HG02678 (cell line): Measurements from ENCODE around the gene ALAD.
"Not testable (repeated sequence)": the region's sequence is repeated elsewhere in the genome, so short reads cannot be mapped to it uniquely, and the experiment has no call there.

Experiments
- ATAC-seq: cut with Tn5 transposase; IDR thresholded peaks from one replicate; pipeline ENCODE4 v1.9.1; 2021; ENCODE audit warnings: mild to moderate bottlenecking, moderate library complexity; ENCODE audit not compliant: unreplicated experiment

The ALAD gene

GRCh38 chr9:113401027-113401792 is at the start of gene ALAD:
Gene ALAD, minus strand, starts transcription at chr9:113401284. Its CDS starts 7,725 bp downstream, at chr9:113393559.
- peak; percentile 99 for ATAC-seq

- ATAC-seq, result no peak
Measured at GRCh38 chr9:113449376-113449775, 48.3 kb upstream of the ALAD start.

GRCh38 chr9:113446323-113446740 is 45.2 kb upstream of the ALAD start:
- no peak for ATAC-seq

- ATAC-seq, result no peak
Measured at GRCh38 chr9:113444736-113445135, 43.7 kb upstream of the ALAD start.

GRCh38 chr9:113437716-113438115 is 36.6 kb upstream of the ALAD start:
- not testable (repeated sequence) for ATAC-seq

GRCh38 chr9:113436728-113437515 is 35.8 kb upstream of the ALAD start:
- ATAC-seq, result no peak

- ATAC-seq, result no peak
Measured at GRCh38 chr9:113431191-113431590, 30.1 kb upstream of the ALAD start.

- ATAC-seq, result no peak
Measured at GRCh38 chr9:113428062-113428615, 27.1 kb upstream of the ALAD start.

GRCh38 chr9:113427629-113428028 is 26.5 kb upstream of the ALAD start:
- no peak for ATAC-seq

GRCh38 chr9:113426701-113427100 is 25.6 kb upstream of the ALAD start:
- no peak for ATAC-seq

- ATAC-seq, result no peak
Measured at GRCh38 chr9:113425072-113425471, 24.0 kb upstream of the ALAD start.

- ATAC-seq, result no peak
Measured at GRCh38 chr9:113421726-113422125, 20.6 kb upstream of the ALAD start.

GRCh38 chr9:113417370-113417769 is 16.3 kb upstream of the ALAD start:
- no peak for ATAC-seq

GRCh38 chr9:113416149-113416721 is 15.2 kb upstream of the ALAD start:
- peak; percentile 99 for ATAC-seq

- ATAC-seq, result peak; percentile 92
Measured at GRCh38 chr9:113410207-113410864, 9.3 kb upstream of the ALAD start, which contains the start of the genes C9orf43 and POLE3. Gene C9orf43, plus strand, starts transcription at chr9:113410747. Its CDS starts 2,747 bp downstream, at chr9:113413494. Gene POLE3, minus strand, starts transcription at chr9:113410675. Its CDS starts 382 bp downstream, at chr9:113410293.

- ATAC-seq, result peak; percentile 6
Measured at GRCh38 chr9:113409883-113410206, 8.8 kb upstream of the ALAD start.

GRCh38 chr9:113409481-113409880 is 8.4 kb upstream of the ALAD start:
- ATAC-seq, result no peak

GRCh38 chr9:113406873-113407511 is 5.9 kb upstream of the ALAD start:
- ATAC-seq, result peak; percentile 33

GRCh38 chr9:113406353-113406752 is 5.3 kb upstream of the ALAD start:
- ATAC-seq, result not testable (repeated sequence)

- no peak for ATAC-seq
Measured at GRCh38 chr9:113403646-113404045, 2.6 kb upstream of the ALAD start.
